Calu3 (cell line): Measurements from ENCODE around the gene SMIM44. TPM values are rescaled to one million over a fixed set of nuclear protein-coding genes. Genes with fewer than 3 reads are reported as not detected.

ENCODE experiments used
- BruUV-seq: library from RNA; stranded (reverse); fragments of 400-500 nt; replicated peaks from 2 replicates; lab custom pipeline; 2021; lab: Mats Ljungman, UMichigan
- CTCF ChIA-PET: fragments of 300-600 bp; sonication (Branson Sonifier 250); formaldehyde crosslinking; loops from one replicate; lab custom pipeline; 2022; ENCODE audit warnings: antibody characterized with exemption; lab: Charles Lee
- DNase-seq: peaks from one replicate; pipeline ENCODE4 v3.0.0; 2022
- H3K27ac Mint-ChIP-seq: one replicate; pipeline ENCODE4 v1.8.0; 2022; ENCODE audit warnings: mixed read lengths; ENCODE audit not compliant: unreplicated experiment
- H3K27me3 Mint-ChIP-seq: one replicate; pipeline ENCODE4 v1.8.0; 2022; ENCODE audit warnings: mixed read lengths; ENCODE audit not compliant: unreplicated experiment
- H3K36me3 Mint-ChIP-seq: one replicate; pipeline ENCODE4 v1.8.0; 2022; ENCODE audit warnings: mild to moderate bottlenecking, moderate library complexity, mixed read lengths; ENCODE audit not compliant: insufficient read depth, unreplicated experiment
- H3K4me1 Mint-ChIP-seq: one replicate; pipeline ENCODE4 v1.8.0; 2022; ENCODE audit warnings: mild to moderate bottlenecking, low read depth, mixed read lengths; ENCODE audit not compliant: unreplicated experiment
- H3K4me3 Mint-ChIP-seq: one replicate; pipeline ENCODE4 v1.8.0; 2022; ENCODE audit warnings: mild to moderate bottlenecking, low read depth, moderate library complexity, mixed read lengths; ENCODE audit not compliant: unreplicated experiment
- H3K9me3 Mint-ChIP-seq: one replicate; pipeline ENCODE4 v1.8.0; 2022; ENCODE audit warnings: low read depth, mixed read lengths; ENCODE audit not compliant: unreplicated experiment
- CTCF ChIP-seq: fragments of 200-600 bp; IDR thresholded peaks from one replicate; pipeline ENCODE4 v1.8.0; 2022; ENCODE audit warnings: antibody characterized with exemption; ENCODE audit not compliant: unreplicated experiment
- intact Hi-C: fragments of 100-400 bp; cut with micrococcal nuclease; formaldehyde crosslinking; loops from one replicate; pipeline ENCODE4 v1.10.0; 2022; ENCODE audit not compliant: unreplicated experiment
- total RNA-seq: library from RNA; stranded (reverse); gene quantifications from 2 replicates; pipeline ENCODE4 v1.2.3, GENCODE V29; 2022

Gene SMIM44
- total RNA-seq, 1 experiment from 2014 or later, result not detected

- no peak for TF ChIP-seq CTCF
- DNase-seq, result no peak
- no peak overlapping the region for H3K4me3 Mint-ChIP-seq
- peaks cover 12% of the 10 kb centered on the region for H3K36me3 Mint-ChIP-seq
- CTCF ChIA-PET, result no interaction called here
- intact Hi-C loops, result no loop called here
- BruUV-seq, result no TSS peak
- H3K27me3 Mint-ChIP-seq, result no peaks in the 10 kb centered on the region
- H3K27ac Mint-ChIP-seq, result no peak overlapping the region
- no peaks in the 10 kb centered on the region for H3K9me3 Mint-ChIP-seq
- peaks cover 8% of the 10 kb centered on the region for H3K4me1 Mint-ChIP-seq
Observed at GRCh38 chr19:3513229-3514140, 30.2 kb upstream of the SMIM44 start.

GRCh38 chr19:3512562-3513228 lies 29.5 kb upstream of the SMIM44 start:
- H3K4me1 Mint-ChIP-seq, result peaks cover 8% of the 10 kb centered on the region
- no peak for DNase-seq
- no peaks in the 10 kb centered on the region for H3K9me3 Mint-ChIP-seq
- H3K27me3 Mint-ChIP-seq, result no peaks in the 10 kb centered on the region
- no peak overlapping the region for H3K27ac Mint-ChIP-seq
- CTCF ChIA-PET, result no interaction called here
- H3K36me3 Mint-ChIP-seq, result peaks cover 12% of the 10 kb centered on the region
- intact Hi-C loops, result no loop called here
- BruUV-seq, result no TSS peak
- no peak overlapping the region for H3K4me3 Mint-ChIP-seq
- no peak for TF ChIP-seq CTCF

DNA sequence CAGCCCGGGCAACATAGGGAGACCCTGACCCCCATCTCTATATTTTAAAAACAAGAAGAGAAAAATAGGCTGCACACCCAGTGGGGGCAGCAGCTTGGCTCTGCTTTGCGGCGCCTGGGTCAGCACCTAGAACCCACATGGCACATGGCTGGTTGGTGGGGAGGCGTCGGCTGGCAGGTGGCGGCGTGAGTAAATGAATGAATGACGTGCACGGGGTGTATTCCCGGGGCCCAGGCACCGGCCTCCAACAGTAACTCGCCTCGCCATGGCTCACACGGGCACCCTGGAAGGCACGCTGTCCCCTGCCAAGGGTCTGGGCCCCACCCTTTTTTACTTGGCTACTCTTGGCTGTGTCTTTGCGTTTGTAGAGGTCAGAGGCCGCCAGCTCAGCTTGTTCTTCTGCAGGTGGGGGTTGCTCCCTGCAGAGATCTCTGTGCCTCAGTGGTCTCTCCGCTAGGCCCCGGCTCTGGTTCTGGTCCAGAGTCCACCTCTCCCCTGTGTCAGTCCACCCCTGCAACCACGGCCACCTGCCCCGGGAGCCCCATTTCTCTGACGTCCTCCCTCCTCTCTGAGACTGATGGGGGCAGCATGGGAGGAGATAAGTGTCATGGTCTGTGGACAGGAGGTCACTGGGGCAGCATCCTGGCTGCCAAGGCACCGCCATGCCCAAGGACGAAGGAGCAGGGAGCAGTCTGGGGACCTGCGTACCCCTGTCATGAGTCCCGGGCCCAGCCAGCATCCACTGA lies 28.4 kb upstream of the SMIM44 start:
- intact Hi-C loops, result no loop called here
- DNase-seq, result no peak
- peaks cover 21% of the 10 kb centered on the region for H3K36me3 Mint-ChIP-seq
- H3K4me1 Mint-ChIP-seq, result peaks cover 8% of the 10 kb centered on the region
- CTCF ChIA-PET, result no interaction called here
- H3K4me3 Mint-ChIP-seq, result no peak overlapping the region
- no peak for TF ChIP-seq CTCF
- BruUV-seq, result no TSS peak
- H3K9me3 Mint-ChIP-seq, result no peaks in the 10 kb centered on the region
- no peaks in the 10 kb centered on the region for H3K27me3 Mint-ChIP-seq
- H3K27ac Mint-ChIP-seq, result no peak overlapping the region

GRCh38 chr19:3510727-3511126 lies 27.5 kb upstream of the SMIM44 start:
- no TSS peak for BruUV-seq
- Mint-ChIP-seq H3K4me3 (no peak overlapping the region), H3K9me3 (no peaks in the 10 kb centered on the region), H3K27ac (no peak overlapping the region), H3K4me1 (peaks cover 8% of the 10 kb centered on the region), H3K36me3 (peaks cover 29% of the 10 kb centered on the region), H3K27me3 (no peaks in the 10 kb centered on the region)
- no peak for DNase-seq
- CTCF ChIA-PET, result no interaction called here
- TF ChIP-seq CTCF, result no peak
- intact Hi-C loops, result no loop called here
